Measurements from ENCODE around the gene AFDN.
"Not testable (repeated sequence)": the region's sequence is repeated elsewhere in the genome, so short reads cannot be mapped to it uniquely, and the experiment has no call there.

AFDN gene

GRCh38 chr6:167985911-167986595 lies 159.3 kb downstream of the AFDN start:
- DNase-seq, result no peak

- DNase-seq, result no peak
Observed at GRCh38 chr6:167987396-167988153, 160.9 kb downstream of the AFDN start.

GRCh38 chr6:167988154-167988495 lies 161.4 kb downstream of the AFDN start:
- DNase-seq, result no peak

GRCh38 chr6:167988945-167989841 lies 162.5 kb downstream of the AFDN start:
- no peak for DNase-seq

GRCh38 chr6:167990016-167990945 lies 163.6 kb downstream of the AFDN start:
- DNase-seq, result no peak

- no peak for DNase-seq
Observed at GRCh38 chr6:167993169-167993568, 166.5 kb downstream of the AFDN start.

- no peak for DNase-seq
Observed at GRCh38 chr6:167993831-167994230, 167.1 kb downstream of the AFDN start.

- DNase-seq, result no peak
Observed at GRCh38 chr6:167995302-167995701, 168.6 kb downstream of the AFDN start.

- DNase-seq, result no peak
Observed at GRCh38 chr6:167995731-167996151, 169.0 kb downstream of the AFDN start.

- no peak for DNase-seq
Observed at GRCh38 chr6:167996424-167997199, 169.9 kb downstream of the AFDN start.

- DNase-seq, result no peak
Observed at GRCh38 chr6:167997642-167998041, 170.9 kb downstream of the AFDN start, which contains the start of gene KIF25. KIF25 (plus strand) TSS chr6:167997671; CDS start chr6:168029586, 31,915 bp downstream.

- no peak for DNase-seq
Observed at GRCh38 chr6:167998215-167998614, 171.5 kb downstream of the AFDN start.

GRCh38 chr6:168000198-168001028 lies 173.7 kb downstream of the AFDN start:
- DNase-seq, result no peak

GRCh38 chr6:168001029-168001332 lies 174.3 kb downstream of the AFDN start:
- DNase-seq, result no peak

GRCh38 chr6:168001514-168001913 lies 174.8 kb downstream of the AFDN start:
- not testable (repeated sequence) for DNase-seq

- DNase-seq, result no peak
Observed at GRCh38 chr6:168002804-168003203, 176.1 kb downstream of the AFDN start.

- no peak for DNase-seq
Observed at GRCh38 chr6:168004023-168004422, 177.3 kb downstream of the AFDN start.

- DNase-seq, result no peak
Observed at GRCh38 chr6:168004945-168005344, 178.2 kb downstream of the AFDN start.

GRCh38 chr6:168005796-168006195 lies 179.1 kb downstream of the AFDN start:
- no peak for DNase-seq

GRCh38 chr6:168007592-168008338 lies 181.1 kb downstream of the AFDN start:
- no peak for DNase-seq
